Esophagus muscularis mucosa (tissue), 3 donors: ENCODE data around the gene PTPN7.

Experiments
- POLR2A ChIP-seq: fragments of 450-650 bp; IDR thresholded peaks from one replicate; pipeline ENCODE4 v1.6.1; 2017; ENCODE audit warnings: antibody characterized with exemption, moderate library complexity, mild to moderate bottlenecking, low read depth
- TF ChIP-seq, protein P1 (sequence below), 3 experiments: fragments of 200-600 bp in 2 of 3; fragments of 450-650 bp in 1 of 3; sonication (generic) in 2 of 3; IDR thresholded peaks; one replicate each; pipeline ENCODE4 v1.5.1; 2017 to 2019; ENCODE audit warnings: antibody characterized with exemption in 3 of 3, mild to moderate bottlenecking in 2 of 3, moderate library complexity in 1 of 3

DNA sequence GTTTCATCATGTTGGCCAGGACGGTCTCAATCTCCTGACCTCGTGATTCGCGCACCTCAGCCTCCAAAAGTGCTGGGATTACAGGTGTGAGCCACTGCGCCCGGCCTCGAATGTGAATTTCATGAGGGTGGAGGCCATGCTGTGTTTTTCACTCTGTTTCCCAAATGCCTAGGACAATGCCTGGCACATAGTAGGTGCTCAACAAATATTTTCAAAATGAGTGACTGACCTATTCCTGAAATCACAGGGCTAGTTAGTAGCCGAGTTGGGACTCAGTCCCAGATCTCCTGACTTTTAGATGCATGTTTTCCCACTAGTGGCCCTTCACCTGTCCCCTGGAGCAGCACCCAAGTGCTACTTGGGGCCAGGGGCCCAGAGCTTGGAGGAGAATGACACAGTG is 44.1 kb downstream of the PTPN7 start:
- no peak for TF ChIP-seq POLR2A
- TF ChIP-seq, protein P1, sequence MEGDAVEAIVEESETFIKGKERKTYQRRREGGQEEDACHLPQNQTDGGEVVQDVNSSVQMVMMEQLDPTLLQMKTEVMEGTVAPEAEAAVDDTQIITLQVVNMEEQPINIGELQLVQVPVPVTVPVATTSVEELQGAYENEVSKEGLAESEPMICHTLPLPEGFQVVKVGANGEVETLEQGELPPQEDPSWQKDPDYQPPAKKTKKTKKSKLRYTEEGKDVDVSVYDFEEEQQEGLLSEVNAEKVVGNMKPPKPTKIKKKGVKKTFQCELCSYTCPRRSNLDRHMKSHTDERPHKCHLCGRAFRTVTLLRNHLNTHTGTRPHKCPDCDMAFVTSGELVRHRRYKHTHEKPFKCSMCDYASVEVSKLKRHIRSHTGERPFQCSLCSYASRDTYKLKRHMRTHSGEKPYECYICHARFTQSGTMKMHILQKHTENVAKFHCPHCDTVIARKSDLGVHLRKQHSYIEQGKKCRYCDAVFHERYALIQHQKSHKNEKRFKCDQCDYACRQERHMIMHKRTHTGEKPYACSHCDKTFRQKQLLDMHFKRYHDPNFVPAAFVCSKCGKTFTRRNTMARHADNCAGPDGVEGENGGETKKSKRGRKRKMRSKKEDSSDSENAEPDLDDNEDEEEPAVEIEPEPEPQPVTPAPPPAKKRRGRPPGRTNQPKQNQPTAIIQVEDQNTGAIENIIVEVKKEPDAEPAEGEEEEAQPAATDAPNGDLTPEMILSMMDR (IDR thresholded peaks at IDR 0.05), result no peak
